Measurements from ENCODE around the gene FBN3. TPM values are rescaled to one million over a fixed set of nuclear protein-coding genes. Genes with fewer than 3 reads are reported as not detected.

The FBN3 gene
- total RNA-seq, 1 donor: not detected

- DNase-seq (ENCODE audit: low read depth): no peak
- no peak for TF ChIP-seq CTCF (IDR thresholded peaks at IDR 0.05; ENCODE audit: insufficient read depth, low read length)
- no peak overlapping the region for H3K4me3 ChIP-seq (ENCODE audit: low read depth, low read length)
Observed at GRCh38 chr19:8142513-8142900, 6.9 kb downstream of the FBN3 start.

- no peak for TF ChIP-seq CTCF (IDR thresholded peaks at IDR 0.05; ENCODE audit: insufficient read depth, low read length)
- DNase-seq (ENCODE audit: low read depth): no peak
- H3K4me3 ChIP-seq (ENCODE audit: low read depth, low read length): no peak overlapping the region
Observed at GRCh38 chr19:8141726-8142512, 7.5 kb downstream of the FBN3 start.

- no peak for DNase-seq (ENCODE audit: low read depth)
- H3K4me3 ChIP-seq (ENCODE audit: low read depth, low read length): no peak overlapping the region
- no peak for TF ChIP-seq CTCF (IDR thresholded peaks at IDR 0.05; ENCODE audit: insufficient read depth, low read length)
Observed at GRCh38 chr19:8138201-8138600, 11.2 kb downstream of the FBN3 start.

- no peak overlapping the region for H3K4me3 ChIP-seq (ENCODE audit: low read depth, low read length)
- no peak for DNase-seq (ENCODE audit: low read depth)
- TF ChIP-seq CTCF (IDR thresholded peaks at IDR 0.05; ENCODE audit: insufficient read depth, low read length): no peak
Observed at GRCh38 chr19:8137425-8137824, 12.0 kb downstream of the FBN3 start.

- H3K4me3 ChIP-seq (ENCODE audit: low read depth, low read length): no peak overlapping the region
- no peak for DNase-seq (ENCODE audit: low read depth)
- TF ChIP-seq CTCF (IDR thresholded peaks at IDR 0.05; ENCODE audit: insufficient read depth, low read length): no peak
Observed at GRCh38 chr19:8135946-8136618, 13.3 kb downstream of the FBN3 start.

- TF ChIP-seq CTCF (IDR thresholded peaks at IDR 0.05; ENCODE audit: insufficient read depth, low read length): no peak
- no peak overlapping the region for H3K4me3 ChIP-seq (ENCODE audit: low read depth, low read length)
- no peak for DNase-seq (ENCODE audit: low read depth)
Observed at GRCh38 chr19:8132858-8133458, 16.4 kb downstream of the FBN3 start.
